LoVo (cell line): ENCODE measurements around the gene ILKAP.

Source experiments
- DNase-seq: peaks from one replicate; pipeline ENCODE4 v3.0.0-alpha.2; 2016; ENCODE audit warnings: low spot score

The ILKAP gene

DNA sequence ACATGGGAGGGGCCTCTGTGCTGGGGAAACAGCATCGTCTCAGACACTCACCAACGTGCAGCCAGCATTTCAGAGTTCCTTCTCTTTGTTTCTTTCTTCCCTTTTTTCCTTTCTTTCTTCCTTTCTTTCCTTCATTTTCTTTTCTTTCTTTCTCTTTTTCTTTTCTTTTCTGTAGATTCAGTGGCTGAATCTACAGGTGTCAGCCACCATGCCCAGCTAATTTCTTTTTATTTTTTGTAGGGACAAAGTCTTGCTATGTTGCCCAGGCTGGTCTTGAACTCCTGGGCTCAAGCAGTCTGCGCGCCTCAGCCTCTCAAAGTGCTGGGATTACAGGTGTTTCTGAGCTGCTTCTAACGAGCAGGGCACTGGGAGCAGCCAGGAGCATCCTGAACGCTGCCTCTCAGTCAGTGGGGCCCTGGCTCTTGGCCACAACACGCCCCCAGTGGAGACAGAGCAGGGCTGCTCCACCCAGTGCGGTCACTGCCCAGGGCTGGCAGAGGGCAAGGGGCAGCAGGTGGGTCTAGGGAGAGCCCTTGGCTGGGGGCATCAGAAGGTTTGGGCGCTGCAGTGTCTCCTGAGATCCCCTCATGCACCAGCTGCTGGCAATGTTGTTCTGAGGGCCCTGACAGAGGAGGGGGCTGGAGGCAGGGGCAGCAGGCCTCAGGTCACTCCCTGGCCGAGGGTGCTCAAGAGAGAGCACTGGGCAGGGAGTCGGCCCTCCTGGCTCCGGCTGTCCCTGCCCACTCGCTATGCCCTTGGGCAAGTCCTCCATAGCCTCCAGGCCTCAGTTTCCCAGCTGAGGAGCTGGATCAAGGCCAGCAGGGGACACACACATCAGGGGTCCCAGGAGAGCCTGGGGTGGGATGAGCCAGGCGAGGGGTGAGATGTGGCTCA, 69.7 kb downstream of the ILKAP start:
- no peak for DNase-seq

DNA sequence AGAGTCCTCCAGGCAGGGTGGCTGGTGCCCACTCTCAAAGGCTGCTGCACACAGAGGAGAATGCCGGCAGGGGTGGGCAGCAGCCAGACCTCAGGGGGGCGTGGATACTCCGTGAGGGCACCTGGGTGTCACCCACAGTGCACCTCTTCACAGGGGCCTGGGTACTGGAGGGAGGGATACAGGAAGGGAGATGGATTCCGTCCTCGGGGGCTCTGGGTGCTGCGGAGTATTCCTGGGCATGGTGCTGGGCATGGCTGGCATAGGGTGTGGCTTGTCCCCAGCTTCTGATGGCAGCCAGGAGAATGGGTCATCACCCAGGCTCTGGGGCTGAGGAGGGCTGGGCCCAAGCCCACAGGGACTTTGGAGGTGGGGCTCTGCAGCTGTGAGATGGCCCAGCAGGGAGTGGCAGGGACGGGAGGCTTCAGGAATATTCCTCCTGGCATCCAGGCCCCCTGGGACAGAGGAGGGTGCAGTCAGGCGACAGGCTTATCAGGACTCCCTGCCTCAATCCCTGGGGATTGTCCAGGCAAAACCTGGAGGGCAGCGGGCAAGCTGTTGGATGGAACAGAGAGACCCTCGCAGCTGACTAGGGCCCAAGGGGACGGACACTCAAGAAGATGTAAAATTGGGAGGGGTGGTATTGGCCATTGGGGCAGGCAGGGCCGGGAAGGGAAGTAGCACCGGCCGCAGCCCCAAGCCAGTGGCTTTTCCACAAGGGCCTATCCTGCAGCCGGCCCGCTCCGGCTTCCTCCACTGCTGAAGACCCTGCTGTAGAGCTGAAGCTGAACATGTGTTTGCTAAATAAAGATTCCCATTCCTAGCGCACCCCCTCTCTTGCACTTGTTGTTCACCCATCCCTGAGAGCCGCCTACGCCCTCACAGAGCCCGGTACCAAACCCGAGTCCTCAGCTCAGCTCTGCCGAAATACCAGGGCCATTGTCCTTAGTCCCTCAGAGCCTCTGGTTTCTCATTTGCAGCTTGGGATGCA, 70.7 kb downstream of the ILKAP start:
- no peak for DNase-seq

DNA sequence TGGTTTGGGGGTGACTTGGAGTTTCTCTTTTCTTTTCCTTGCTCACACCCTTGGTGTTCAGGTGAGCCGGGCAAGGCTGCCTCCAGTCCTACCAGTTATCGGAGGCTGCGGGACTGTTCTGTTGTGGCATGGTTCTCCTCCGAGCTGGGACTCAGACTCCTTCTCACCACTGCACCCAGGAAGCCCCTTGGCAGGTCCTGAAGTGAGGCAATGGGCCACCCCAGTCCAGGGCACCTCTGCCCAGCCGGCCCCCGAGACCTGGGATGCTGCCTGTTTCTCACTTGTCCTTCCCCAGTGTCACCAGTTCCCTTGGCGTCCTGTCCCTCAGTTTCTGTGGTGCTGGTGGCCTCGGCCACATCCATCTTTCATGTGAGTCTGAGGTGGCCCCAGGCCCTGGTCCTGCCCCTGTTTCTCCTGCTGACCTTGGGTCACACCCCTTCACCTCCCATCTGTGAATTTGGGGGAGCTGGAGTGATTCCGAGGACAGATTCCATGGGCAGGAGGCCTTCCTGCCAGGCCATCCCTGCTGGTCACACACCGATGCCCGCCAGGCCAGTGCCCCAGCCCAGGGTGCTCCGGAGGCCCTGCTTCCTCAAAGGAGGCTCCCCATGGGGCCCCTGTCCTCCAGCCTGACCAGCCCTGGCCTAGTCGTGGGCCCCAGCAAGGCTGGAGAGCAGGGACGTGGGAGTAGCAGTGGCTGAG, 71.6 kb downstream of the ILKAP start:
- DNase-seq: no peak

DNA sequence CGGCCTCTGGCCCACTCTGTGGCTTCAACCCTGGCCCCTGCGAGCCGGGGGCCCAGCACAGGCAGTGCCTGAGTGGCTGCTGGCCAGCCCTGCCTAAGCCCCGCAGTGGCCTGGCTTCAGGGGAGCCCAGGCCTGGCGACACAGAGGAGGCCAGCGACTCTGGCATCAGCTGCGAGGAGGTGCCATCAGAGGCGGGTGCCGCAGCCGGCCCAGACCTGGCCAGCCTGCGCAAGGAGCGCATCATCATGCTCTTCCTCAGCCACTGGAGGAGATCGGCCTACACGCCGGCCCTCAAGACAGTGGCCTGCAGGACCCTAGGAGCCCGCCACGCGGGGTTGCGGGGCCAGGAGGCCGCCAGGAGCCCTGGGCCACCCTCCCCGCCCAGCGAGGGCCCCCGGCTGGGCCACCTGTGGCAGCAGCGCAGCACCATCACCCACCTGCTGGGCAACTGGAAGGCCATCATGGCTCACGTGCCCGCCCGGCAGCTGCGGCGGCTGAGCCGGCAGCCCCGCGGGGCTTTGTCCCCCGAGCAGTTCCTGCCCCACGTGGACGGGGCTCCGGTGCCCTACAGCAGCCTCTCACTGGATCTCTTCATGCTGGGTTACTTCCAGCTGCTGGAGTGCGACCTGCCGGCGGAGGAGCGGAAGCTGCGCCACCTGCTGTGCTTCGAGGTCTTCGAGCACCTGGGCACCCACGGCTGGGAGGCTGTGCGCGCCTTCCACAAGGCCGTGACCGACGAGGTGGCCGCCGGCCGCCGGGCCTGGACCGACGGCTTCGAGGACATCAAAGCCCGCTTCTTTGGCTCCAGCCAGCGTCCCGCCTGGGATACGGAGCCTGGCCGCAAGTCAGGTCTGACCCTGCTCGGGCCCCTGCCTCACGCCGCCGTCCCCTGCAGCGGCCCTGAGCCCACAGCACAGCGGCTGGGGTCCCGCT, 72.5 kb downstream of the ILKAP start:
- no peak for DNase-seq

DNA sequence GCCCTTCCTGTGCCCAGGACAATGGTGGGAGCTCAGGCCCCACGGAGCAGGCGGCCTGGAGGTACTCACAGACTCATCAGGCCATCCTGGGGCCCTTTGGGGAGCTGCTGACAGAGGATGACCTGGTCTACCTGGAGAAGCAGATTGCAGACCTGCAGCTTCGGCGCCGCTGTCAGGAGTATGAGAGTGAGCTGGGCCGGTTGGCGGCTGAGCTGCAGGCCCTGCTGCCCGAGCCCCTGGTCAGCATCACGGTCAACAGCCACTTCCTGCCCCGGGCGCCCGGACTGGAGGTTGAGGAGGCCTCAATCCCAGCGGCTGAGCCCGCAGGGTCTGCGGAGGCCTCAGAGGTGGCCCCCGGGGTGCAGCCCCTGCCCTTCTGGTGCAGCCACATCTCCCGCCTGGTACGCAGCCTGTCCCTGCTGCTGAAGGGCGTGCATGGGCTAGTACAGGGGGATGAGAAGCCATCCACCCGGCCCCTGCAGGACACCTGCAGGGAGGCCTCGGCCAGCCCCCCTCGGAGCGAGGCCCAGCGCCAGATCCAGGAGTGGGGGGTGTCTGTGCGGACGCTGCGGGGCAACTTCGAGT, 73.3 kb downstream of the ILKAP start:
- DNase-seq: no peak

DNA sequence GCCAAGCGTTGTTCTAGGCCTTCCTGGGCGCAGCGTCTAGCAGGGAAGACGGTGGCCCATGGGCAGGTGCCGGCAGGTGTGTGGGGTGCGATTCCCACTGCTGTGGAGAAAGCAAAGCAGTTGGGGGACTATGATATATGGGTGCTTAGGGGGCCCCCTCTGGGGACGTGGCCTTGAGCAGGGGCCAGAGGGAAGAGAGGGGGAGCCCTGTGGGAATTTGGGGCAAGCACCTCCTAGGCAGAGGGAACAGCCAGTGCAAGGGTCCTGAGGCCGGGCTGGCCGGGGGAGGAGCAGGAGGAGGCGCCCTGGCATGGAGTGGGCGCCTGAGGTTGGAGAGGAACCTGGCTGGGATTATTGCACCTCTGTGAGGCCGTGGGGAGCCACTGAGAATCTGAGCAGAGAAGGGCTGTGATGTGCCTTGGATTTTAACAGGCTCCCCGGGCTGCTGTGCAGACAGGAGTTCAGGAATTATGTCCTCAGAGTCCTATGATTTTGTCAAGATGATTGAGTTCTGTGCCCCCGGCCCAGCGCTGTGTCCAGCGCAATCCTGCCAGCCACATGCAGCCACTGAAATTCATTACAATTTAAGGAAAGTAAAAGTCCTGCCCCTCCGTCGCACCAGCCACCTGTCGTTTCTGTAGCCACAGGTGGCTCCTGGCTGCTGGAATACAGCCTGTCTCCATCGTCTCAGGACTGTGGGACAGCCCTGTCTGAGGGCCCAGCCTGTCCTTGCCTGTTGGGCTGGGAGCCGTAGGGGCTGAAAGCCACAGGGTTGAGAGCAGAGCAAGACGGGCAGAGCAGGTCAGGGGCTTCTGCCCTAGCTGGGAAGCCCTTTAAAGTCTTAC, 74.1 kb downstream of the ILKAP start:
- DNase-seq: no peak

DNA sequence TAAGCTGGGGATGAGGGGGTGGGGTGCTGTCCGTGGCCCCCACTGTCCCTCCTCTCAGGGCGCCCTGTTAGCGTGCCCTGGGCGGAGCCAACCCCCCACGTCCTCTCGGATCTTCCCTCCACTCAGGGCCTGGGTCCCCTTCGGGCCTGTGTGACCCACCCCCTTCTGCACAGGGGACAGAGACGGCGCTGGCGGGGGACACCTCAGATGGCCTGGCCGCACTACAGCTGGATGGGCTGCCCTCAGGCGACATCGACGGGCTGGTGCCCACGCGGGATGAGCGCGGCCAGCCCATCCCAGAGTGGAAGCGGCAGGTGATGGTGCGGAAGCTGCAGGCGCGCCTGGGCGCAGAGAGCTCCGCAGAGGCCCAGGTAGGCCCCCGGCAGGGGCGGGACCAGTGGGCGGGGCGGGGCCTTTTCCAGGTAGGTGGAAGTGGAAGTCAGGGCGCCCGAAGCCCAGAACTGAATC, 74.9 kb downstream of the ILKAP start:
- no peak for DNase-seq

DNA sequence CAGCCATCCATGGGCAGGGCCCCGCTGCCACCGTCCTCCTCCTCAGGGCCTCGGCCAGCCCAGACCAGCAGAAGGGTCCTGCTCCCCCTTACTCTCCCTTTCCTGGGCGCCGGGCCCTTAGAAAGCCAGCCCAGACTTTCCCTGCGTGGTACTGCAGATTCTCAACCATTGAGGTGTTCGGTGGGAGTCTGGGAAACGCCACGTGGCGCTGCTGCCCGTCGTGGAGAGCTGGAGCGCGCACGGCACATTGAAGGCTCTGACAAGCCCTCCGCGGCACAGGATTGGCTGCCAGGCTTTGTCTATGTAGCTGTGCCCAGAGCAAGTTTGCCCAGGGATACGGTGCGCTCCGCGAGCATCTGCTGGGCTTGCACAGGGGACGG, 75.4 kb downstream of the ILKAP start:
- no peak for DNase-seq

DNA sequence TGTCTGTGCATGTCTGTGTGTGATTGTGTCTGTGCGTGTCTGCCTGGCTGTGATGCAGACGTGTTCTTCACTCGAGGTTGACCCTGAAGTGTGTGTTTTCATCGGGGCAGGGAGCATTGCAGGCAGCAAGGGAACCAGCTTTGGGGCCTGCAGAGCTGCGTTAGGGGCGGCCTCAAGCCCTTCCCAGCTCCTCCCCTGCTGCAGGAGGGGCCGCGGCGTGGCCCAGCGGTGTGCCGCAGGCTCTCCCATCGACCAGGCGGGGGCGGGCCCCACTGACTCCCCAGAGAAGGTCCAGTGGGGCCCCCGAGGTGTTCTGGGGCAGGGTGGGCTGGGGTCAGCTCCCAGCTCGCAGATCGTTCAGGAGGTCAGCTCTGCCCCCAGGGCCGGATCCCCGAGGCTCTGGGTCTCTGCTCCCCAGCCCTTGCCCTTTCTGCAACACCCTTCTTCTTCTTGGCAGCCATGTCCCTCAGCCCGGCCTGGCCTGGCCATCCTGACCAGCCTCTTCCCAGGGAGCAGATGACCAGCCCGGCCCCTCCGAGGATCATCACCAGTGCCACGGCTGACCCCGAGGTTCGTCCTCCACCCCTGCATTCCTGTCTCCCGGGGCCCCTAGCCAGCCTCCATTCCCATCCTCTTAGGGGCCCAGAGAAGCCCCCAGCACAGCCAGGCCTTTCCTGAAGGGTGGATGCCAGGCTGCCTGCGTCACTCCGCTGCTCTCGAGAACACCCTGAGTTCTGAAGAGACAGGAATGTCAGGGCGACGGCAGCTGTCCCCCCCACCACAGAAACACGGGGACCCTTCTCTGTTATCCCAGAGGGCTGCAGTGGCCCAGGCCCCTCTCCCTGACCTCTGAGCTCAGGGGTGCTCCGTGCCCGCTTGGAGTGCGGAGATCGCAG, 76.1 kb downstream of the ILKAP start:
- DNase-seq: no peak

DNA sequence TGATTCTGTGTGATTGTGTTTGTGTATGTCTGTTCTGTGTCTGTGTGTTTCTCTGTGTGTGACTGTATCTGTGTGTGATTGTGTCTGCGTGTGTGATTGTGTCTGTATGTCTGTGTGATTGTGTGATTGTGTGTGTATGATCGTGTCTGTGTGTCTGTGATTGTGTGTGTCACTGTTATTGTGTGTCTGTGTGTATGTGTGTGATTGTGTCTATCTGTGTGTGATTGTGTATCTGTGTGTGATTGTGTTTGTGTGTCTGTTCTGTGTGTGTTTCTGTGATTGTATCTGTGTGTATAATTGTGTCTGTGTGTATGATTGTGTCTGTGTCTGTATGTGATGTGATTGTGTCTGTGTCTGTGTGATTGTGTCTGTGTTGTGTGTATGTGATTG, 76.7 kb downstream of the ILKAP start:
- DNase-seq: no peak

DNA sequence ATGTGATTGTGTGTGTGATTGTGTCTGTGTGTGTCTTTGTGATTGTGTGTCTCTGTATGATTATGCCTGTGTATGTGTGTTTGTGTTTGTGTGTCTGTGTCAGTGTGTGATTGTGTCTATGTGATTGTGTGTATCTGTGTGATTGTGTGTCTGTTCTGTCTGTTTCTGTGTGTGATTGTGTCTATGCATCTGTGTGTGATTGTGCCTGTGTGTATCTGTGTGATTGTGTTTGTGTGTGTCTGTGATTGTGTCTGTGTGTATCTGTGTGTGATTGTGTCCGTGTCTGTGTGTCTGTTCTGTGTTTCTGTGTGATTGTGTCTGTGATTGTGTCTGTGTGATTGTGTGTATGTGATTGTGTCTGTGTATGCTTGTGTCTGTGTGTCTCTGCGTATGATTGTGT, 77.2 kb downstream of the ILKAP start:
- no peak for DNase-seq

DNA sequence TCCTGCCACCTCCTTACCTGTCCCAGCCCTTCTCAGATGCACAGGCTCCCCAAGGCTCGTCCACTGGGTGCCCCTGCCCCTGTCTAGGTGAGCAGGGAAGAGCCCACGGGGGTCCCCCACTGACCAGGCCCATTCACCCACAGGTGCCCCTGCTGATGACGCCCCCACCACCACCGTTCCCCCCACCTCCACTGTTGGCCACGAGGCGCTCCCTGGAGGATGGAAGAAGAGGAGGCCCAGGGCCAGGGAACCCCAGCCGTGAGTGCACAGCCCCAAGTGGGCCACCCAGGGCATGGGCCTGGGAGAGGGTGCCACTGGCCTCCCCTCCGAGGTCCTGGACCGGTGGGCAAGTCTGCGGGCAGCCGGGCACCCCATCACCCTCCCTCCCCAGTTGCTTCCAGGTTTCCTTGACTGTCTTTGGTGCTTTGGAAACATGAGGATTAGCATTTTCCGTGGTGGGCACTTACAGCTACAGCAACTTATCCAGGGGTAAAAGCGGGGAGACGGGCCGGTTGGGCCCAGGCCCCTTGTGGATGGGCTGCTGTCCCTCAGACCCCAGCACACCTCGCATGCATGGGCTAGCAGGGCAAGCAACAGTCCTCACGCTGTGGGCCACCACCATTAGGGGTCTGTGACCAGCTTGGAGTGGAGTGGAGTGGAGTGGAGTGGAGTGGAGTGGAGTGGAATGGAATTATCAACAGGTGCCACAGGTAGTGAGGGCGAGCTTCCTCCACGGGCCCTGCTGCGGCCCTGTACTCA, 78.2 kb downstream of the ILKAP start:
- DNase-seq: no peak

DNA sequence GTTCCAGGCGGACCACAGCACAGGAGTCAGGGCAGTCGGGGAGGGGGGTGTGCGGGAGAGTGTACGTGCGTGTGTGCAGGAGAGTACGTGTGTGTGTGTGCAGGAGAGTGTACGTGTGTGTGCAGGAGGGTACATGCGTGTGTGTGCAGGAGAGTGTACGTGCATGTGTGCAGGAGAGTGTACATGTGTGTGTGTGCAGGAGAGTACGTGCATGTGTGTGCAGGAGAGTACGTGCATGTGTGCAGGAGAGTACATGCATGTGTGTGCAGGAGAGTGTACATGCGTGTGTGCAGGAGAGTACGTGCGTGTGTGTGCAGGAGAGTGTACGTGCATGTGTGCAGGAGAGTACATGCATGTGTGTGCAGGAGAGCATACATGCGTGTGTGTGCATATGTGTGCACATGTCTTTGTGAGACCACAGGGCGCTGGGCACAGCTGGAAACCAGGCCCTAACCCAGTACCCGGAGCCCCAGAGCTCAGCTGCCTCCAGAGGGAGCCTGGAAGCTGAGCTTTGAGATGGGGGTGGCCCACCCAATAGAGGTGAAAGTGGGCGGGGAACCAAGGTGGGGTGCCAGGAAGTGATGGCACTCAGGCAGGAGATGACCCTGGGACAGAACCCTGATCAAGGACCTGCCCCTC, 78.9 kb downstream of the ILKAP start:
- no peak for DNase-seq

DNA sequence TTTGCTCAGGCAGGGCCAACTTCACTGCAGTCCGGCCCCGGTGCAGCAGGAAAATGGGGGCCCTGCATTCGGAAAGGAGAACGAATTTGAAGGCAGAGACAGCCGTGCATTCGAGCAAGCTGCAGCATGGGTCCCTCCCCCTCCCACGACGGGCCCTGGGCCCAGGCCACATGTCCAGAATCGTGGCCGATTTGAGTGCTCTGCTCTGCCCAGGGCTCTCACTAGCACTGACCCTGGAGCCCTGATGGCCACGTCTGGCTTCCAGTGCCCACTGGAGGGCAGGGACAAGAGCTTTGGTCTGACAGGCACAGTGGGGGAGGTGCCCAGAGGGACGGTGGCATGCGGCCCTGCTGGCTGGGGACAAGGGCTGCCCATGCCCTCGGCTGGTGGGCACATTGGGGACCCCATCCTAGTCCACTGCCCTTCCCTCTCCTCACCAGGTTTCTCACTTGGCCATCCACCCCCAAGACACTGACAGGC, 79.5 kb downstream of the ILKAP start:
- DNase-seq: no peak

DNA sequence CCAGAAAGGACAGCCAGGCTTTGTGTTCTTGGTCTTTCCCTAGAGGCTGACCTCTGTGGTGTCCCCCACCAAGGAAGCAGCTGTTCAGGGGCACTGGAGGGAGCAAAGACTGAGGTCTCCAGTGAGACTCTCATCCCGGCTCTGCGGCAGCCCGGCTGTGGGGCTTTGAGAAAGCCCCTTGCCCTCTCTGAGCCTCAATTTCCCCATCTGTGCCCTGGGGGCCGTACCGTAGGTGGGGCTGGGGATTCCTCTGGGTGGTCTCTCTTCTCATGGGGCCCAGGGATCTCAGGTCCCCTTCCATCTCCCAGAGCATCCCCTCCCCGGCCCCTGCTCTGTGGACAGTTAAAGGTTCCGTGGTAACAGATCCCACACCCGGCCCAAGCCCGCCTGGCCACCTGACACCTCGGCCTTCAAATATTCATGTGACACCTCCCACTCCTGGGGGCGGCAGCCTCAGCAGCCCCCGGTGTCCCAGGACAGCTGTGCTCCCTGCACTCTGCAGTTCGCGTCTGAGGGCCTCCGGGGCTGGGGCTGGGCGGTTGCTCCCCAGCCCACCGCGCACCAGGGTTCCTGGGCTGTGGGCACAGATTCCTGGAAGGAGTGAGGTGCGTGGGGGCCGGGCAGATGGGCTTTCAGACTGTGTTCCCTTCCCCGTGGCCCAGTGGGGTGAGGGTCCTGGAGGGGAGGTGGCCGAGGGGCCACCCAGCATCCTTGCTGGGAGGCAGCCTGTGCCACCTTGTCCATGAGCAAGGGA, 80.1 kb downstream of the ILKAP start:
- no peak for DNase-seq
